Nucleus accumbens (tissue), 56 donors: Measurements from ENCODE around the gene SERPINB6.
"Not testable (repeated sequence)": the region's sequence is repeated elsewhere in the genome, so short reads cannot be mapped to it uniquely, and the experiment has no call there.

Experiments used
- DNase-seq, 56 donors: peaks; one replicate each; lab custom pipeline; 2025; lab: John Stamatoyannopoulos, UW

SERPINB6 gene

GRCh38 chr6:2918936-2919335 is 52.4 kb downstream of the SERPINB6 start:
- DNase-seq = no peak

- no peak for DNase-seq
These were observed 53.4 kb downstream of the SERPINB6 start for GRCh38 chr6:2917801-2918445.

- no peak for DNase-seq
These were observed 54.3 kb downstream of the SERPINB6 start for GRCh38 chr6:2917065-2917464.

GRCh38 chr6:2916158-2916925 is 55.0 kb downstream of the SERPINB6 start:
- peak in 16 of 56 donors; percentile 5 to 43 (median 29) for DNase-seq

- no peak for DNase-seq
These were observed 56.2 kb downstream of the SERPINB6 start for GRCh38 chr6:2915150-2915549.

- no peak for DNase-seq
These were observed 57.1 kb downstream of the SERPINB6 start for GRCh38 chr6:2914318-2914660.

GRCh38 chr6:2913621-2914317 is 57.6 kb downstream of the SERPINB6 start:
- DNase-seq = no peak

GRCh38 chr6:2911171-2911570 is 60.2 kb downstream of the SERPINB6 start:
- DNase-seq = no peak

GRCh38 chr6:2909718-2910117 is 61.6 kb downstream of the SERPINB6 start:
- no peak for DNase-seq

- DNase-seq = not testable (repeated sequence)
These were observed 62.2 kb downstream of the SERPINB6 start for GRCh38 chr6:2909051-2909606.

- DNase-seq = not testable (repeated sequence)
These were observed 62.9 kb downstream of the SERPINB6 start for GRCh38 chr6:2908516-2908915.

- DNase-seq = not testable (repeated sequence)
These were observed 67.8 kb downstream of the SERPINB6 start for GRCh38 chr6:2903411-2904185.

GRCh38 chr6:2901645-2902502 is 69.5 kb downstream of the SERPINB6 start:
- DNase-seq = not testable (repeated sequence)

GRCh38 chr6:2900821-2901644 is 70.3 kb downstream of the SERPINB6 start:
- DNase-seq = peak in 36 of 56 donors; percentile 5 to 68 (median 38)

- DNase-seq = no peak
These were observed 71.1 kb downstream of the SERPINB6 start for GRCh38 chr6:2900221-2900807.

GRCh38 chr6:2899596-2899995 is 71.8 kb downstream of the SERPINB6 start:
- DNase-seq = no peak
